Stimulated activated CD4-positive, alpha-beta T cell treated with anti-CD3 and anti-CD28 coated beads, Interleukin-1b, Interleukin-23, amount 100 ng/mL, for 1 hour (primary cell): ENCODE measurements around the gene TMCO6.

ENCODE experiments used
- DNase-seq, 2 donors: peaks; one replicate each; pipeline ENCODE4 v3.0.0-alpha.2; 2020; ENCODE audit warnings: low read depth in 2 of 2

Gene TMCO6

GRCh38 chr5:140673187-140673976 lies 34.1 kb downstream of the TMCO6 start, which contains the start of gene DND1:
TSS of gene DND1 (minus strand) at chr5:140673576. CDS start at chr5:140673542, 34 bp downstream.
- DNase-seq = no peak

GRCh38 chr5:140674211-140674610 lies 35.0 kb downstream of the TMCO6 start:
- no peak for DNase-seq

GRCh38 chr5:140674629-140675028 lies 35.4 kb downstream of the TMCO6 start:
- DNase-seq = no peak

GRCh38 chr5:140677947-140678346 lies 38.7 kb downstream of the TMCO6 start:
- no peak for DNase-seq

- DNase-seq = no peak
These were observed 39.7 kb downstream of the TMCO6 start for GRCh38 chr5:140678993-140679392.

GRCh38 chr5:140690376-140690932 lies 51.2 kb downstream of the TMCO6 start:
- DNase-seq = no peak

GRCh38 chr5:140690941-140691924 lies 52.0 kb downstream of the TMCO6 start, which contains the start of the genes HARS1 and HARS2:
TSS of gene HARS1 (minus strand) at chr5:140691370. CDS start at chr5:140691304, 66 bp downstream.
TSS of gene HARS2 (plus strand) at chr5:140691455. CDS start at chr5:140691649, 194 bp downstream.
- DNase-seq = peak; percentile 54 to 59

- no peak for DNase-seq
These were observed 55.0 kb downstream of the TMCO6 start for GRCh38 chr5:140694276-140694675.
